Neural cell (in vitro differentiated cells): Measurements from ENCODE around the gene AFF2. TPM values are rescaled to one million over a fixed set of nuclear protein-coding genes. Genes with fewer than 3 reads are reported as not detected.

Experiments used
- H2AFZ ChIP-seq: fragments of 200-600, 300-800 bp; sonication (generic), shearing (Covaris generic); 2 replicates; pipeline ENCODE4 v1.6.0; 2014; ENCODE audit warnings: low read depth, mild to moderate bottlenecking, antibody characterized with exemption, low read length, moderate library complexity
- H3F3A ChIP-seq: fragments of 200-600 bp; shearing (Covaris generic); 2 replicates; pipeline ENCODE4 v1.6.1; 2016; ENCODE audit warnings: mild to moderate bottlenecking, moderate library complexity, mixed read lengths, antibody characterized with exemption, low read length; ENCODE audit not compliant: insufficient read depth, poor library complexity, severe bottlenecking
- H3K27ac ChIP-seq: fragments of 200-600, 300-800 bp; sonication (generic), shearing (Covaris generic); 2 replicates; pipeline ENCODE4 v1.5.1; 2014; ENCODE audit warnings: mild to moderate bottlenecking, low read length, moderate library complexity
- H3K27me3 ChIP-seq: fragments of 300-800, 200-600 bp; sonication (generic), shearing (Covaris generic); 2 replicates; pipeline ENCODE4 v1.6.0; 2014; ENCODE audit warnings: mild to moderate bottlenecking, low read depth, low read length, moderate library complexity; ENCODE audit not compliant: insufficient read depth
- H3K36me3 ChIP-seq: fragments of 300-800, 200-600 bp; sonication (generic), shearing (Covaris generic); 2 replicates; pipeline ENCODE4 v1.5.1; 2014; ENCODE audit warnings: mild to moderate bottlenecking, antibody characterized with exemption, low read length, moderate library complexity; ENCODE audit not compliant: insufficient read depth
- H3K4me2 ChIP-seq: fragments of 300-800, 200-600 bp; sonication (generic), shearing (Covaris generic); 2 replicates; pipeline ENCODE4 v1.6.0; 2014; ENCODE audit warnings: mild to moderate bottlenecking, low read length
- H3K4me3 ChIP-seq: fragments of 300-800, 200-600 bp; sonication (generic), shearing (Covaris generic); 2 replicates; pipeline ENCODE4 v1.5.1; 2014; ENCODE audit warnings: mild to moderate bottlenecking, low read length, moderate library complexity
- H3K79me2 ChIP-seq: fragments of 200-600 bp; shearing (Covaris generic); replicated peaks from 2 replicates; pipeline ENCODE4 v1.6.0; 2014; ENCODE audit warnings: mild to moderate bottlenecking, low read length, moderate library complexity; ENCODE audit not compliant: insufficient read depth
- H3K9ac ChIP-seq: fragments of 300-800, 200-600 bp; sonication (generic), shearing (Covaris generic); 2 replicates; pipeline ENCODE4 v1.6.1; 2016; ENCODE audit warnings: mild to moderate bottlenecking, low read length, mixed read lengths
- H3K9me2 ChIP-seq: fragments of 200-600 bp; shearing (Covaris generic); 2 replicates; pipeline ENCODE4 v1.6.1; 2016; ENCODE audit warnings: mild to moderate bottlenecking, low read length, mixed read lengths; ENCODE audit not compliant: insufficient read depth
- H3K9me3 ChIP-seq: fragments of 200-600, 300-800 bp; sonication (generic), shearing (Covaris generic); 2 replicates; pipeline ENCODE4 v1.6.1; 2016; ENCODE audit warnings: mild to moderate bottlenecking, mixed run types, low read length, moderate library complexity, mixed read lengths
- H4K20me1 ChIP-seq: fragments of 200-600 bp; shearing (Covaris generic); 2 replicates; pipeline ENCODE4 v1.6.1; 2016; ENCODE audit warnings: mild to moderate bottlenecking, mixed run types; ENCODE audit not compliant: insufficient read depth
- EP300 ChIP-seq: fragments of 450-650 bp; conservative IDR thresholded peaks from 2 replicates; pipeline ENCODE4 v1.6.1; 2014; ENCODE audit warnings: antibody characterized with exemption, mild to moderate bottlenecking, moderate library complexity; ENCODE audit not compliant: poor library complexity, severe bottlenecking
- EZH2 ChIP-seq: fragments of 200-600, 300-800 bp; shearing (Covaris generic), sonication (generic); IDR thresholded peaks from 2 replicates; pipeline ENCODE4 v1.6.1; 2014; ENCODE audit warnings: antibody characterized with exemption, low read length, borderline replicate concordance, mild to moderate bottlenecking; ENCODE audit not compliant: insufficient read depth, poor library complexity, severe bottlenecking
- MXI1 ChIP-seq: fragments of 450-650 bp; conservative IDR thresholded peaks from 2 replicates; pipeline ENCODE4 v1.6.1; 2014; ENCODE audit warnings: antibody characterized with exemption, mild to moderate bottlenecking; ENCODE audit not compliant: poor library complexity, severe bottlenecking
- POLR2AphosphoS5 ChIP-seq: IDR thresholded peaks from 2 replicates; pipeline ENCODE4 v1.6.1; 2012
- RAD21 ChIP-seq: fragments of 450-650 bp; conservative IDR thresholded peaks from 2 replicates; pipeline ENCODE4 v1.6.1; 2014; ENCODE audit warnings: antibody characterized with exemption, mild to moderate bottlenecking, moderate library complexity
- SMC3 ChIP-seq: fragments of 450-650 bp; conservative IDR thresholded peaks from 2 replicates; pipeline ENCODE4 v1.6.1; 2014; ENCODE audit warnings: antibody characterized with exemption, mild to moderate bottlenecking, moderate library complexity; ENCODE audit not compliant: poor library complexity
- TAF1 ChIP-seq: IDR thresholded peaks from 2 replicates; pipeline ENCODE4 v1.6.1; 2012; ENCODE audit warnings: low read depth
- polyA plus RNA-seq: library from polyadenylated mRNA; depleted of rRNA; stranded (reverse); fragments of >200 nt; gene quantifications from 2 replicates; pipeline ENCODE4 v1.2.3, GENCODE V29; 2014
- TF ChIP-seq, protein P1 (sequence below): fragments of 450-650 bp; IDR thresholded peaks from 2 replicates; pipeline ENCODE4 v1.5.1; 2014; ENCODE audit warnings: antibody characterized with exemption, mild to moderate bottlenecking, moderate library complexity; ENCODE audit not compliant: poor library complexity, severe bottlenecking
- TF ChIP-seq, protein P2 (sequence below): IDR thresholded peaks from 2 replicates; pipeline ENCODE4 v1.6.1; 2012; ENCODE audit warnings: borderline replicate concordance

The AFF2 gene
- polyA plus RNA-seq, 1 donor from 2014 or later = 10.5 TPM

DNA sequence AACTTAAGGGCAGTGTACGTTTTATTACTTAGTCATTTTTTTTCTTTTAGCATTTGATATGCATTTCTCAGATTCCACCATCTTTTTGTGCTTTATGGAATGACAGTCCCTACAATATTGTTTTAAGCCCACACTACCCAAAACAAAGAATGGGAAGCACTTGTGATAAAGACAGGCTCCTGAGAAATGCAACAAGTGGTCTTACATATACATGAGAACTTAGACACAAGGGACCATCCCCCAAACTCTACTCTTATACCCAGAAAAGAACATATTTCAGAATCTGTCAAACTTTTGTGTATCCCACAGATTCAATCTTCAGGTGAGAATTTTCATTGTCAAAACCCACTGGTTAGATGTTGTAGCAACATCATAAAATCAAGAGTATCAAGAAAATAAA is 491.1 kb downstream of the AFF2 start:
- Histone ChIP-seq H2AFZ (no peak overlapping the region), H3K4me2 (no peak overlapping the region), H4K20me1 (no peaks in the 10 kb centered on the region), H3K79me2 (no peaks in the 10 kb centered on the region), H3F3A (no peaks in the 10 kb centered on the region), H3K9ac (no peak overlapping the region), H3K9me2 (no peaks in the 10 kb centered on the region), H3K4me3 (no peak overlapping the region), H3K36me3 (no peaks in the 10 kb centered on the region), H3K27me3 (no peaks in the 10 kb centered on the region), H3K27ac (no peak overlapping the region), H3K9me3 (no peaks in the 10 kb centered on the region)
- TF ChIP-seq EZH2 (no peak), MXI1 (no peak), TAF1 (no peak), EP300 (no peak), POLR2AphosphoS5 (no peak), RAD21 (no peak), SMC3 (no peak)
- TF ChIP-seq, protein P1, sequence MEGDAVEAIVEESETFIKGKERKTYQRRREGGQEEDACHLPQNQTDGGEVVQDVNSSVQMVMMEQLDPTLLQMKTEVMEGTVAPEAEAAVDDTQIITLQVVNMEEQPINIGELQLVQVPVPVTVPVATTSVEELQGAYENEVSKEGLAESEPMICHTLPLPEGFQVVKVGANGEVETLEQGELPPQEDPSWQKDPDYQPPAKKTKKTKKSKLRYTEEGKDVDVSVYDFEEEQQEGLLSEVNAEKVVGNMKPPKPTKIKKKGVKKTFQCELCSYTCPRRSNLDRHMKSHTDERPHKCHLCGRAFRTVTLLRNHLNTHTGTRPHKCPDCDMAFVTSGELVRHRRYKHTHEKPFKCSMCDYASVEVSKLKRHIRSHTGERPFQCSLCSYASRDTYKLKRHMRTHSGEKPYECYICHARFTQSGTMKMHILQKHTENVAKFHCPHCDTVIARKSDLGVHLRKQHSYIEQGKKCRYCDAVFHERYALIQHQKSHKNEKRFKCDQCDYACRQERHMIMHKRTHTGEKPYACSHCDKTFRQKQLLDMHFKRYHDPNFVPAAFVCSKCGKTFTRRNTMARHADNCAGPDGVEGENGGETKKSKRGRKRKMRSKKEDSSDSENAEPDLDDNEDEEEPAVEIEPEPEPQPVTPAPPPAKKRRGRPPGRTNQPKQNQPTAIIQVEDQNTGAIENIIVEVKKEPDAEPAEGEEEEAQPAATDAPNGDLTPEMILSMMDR = no peak
- TF ChIP-seq, protein P2, sequence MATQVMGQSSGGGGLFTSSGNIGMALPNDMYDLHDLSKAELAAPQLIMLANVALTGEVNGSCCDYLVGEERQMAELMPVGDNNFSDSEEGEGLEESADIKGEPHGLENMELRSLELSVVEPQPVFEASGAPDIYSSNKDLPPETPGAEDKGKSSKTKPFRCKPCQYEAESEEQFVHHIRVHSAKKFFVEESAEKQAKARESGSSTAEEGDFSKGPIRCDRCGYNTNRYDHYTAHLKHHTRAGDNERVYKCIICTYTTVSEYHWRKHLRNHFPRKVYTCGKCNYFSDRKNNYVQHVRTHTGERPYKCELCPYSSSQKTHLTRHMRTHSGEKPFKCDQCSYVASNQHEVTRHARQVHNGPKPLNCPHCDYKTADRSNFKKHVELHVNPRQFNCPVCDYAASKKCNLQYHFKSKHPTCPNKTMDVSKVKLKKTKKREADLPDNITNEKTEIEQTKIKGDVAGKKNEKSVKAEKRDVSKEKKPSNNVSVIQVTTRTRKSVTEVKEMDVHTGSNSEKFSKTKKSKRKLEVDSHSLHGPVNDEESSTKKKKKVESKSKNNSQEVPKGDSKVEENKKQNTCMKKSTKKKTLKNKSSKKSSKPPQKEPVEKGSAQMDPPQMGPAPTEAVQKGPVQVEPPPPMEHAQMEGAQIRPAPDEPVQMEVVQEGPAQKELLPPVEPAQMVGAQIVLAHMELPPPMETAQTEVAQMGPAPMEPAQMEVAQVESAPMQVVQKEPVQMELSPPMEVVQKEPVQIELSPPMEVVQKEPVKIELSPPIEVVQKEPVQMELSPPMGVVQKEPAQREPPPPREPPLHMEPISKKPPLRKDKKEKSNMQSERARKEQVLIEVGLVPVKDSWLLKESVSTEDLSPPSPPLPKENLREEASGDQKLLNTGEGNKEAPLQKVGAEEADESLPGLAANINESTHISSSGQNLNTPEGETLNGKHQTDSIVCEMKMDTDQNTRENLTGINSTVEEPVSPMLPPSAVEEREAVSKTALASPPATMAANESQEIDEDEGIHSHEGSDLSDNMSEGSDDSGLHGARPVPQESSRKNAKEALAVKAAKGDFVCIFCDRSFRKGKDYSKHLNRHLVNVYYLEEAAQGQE = no peak

DNA sequence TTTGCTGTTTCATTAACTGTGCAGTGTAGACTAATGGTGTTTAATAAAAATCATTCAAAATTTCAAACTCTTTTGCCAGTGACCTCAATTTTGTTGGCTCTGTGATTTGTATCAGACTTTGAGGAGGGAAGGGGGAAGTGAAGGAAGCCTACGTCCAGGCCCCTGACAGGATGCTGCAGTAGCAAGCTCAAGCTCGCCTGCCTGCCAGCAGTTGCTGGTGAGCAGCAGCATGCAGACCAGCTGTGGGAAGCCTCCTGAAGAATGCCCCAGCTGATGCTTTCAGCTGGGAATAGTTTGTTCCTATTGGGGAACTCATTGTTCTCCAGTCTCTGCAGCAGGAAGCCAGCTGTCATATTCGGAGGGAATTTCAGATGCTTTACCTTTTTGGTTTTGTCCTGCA is 495.2 kb downstream of the AFF2 start:
- no peak overlapping the region for H3K4me3 ChIP-seq
- no peaks in the 10 kb centered on the region for H3F3A ChIP-seq
- TF ChIP-seq, protein P1 = no peak
- H3K79me2 ChIP-seq = no peaks in the 10 kb centered on the region
- no peaks in the 10 kb centered on the region for H3K27me3 ChIP-seq
- H2AFZ ChIP-seq = no peak overlapping the region
- H4K20me1 ChIP-seq = no peaks in the 10 kb centered on the region
- no peak overlapping the region for H3K4me2 ChIP-seq
- no peaks in the 10 kb centered on the region for H3K9me3 ChIP-seq
- no peak overlapping the region for H3K9ac ChIP-seq
- no peaks in the 10 kb centered on the region for H3K9me2 ChIP-seq
- no peak overlapping the region for H3K27ac ChIP-seq
- no peaks in the 10 kb centered on the region for H3K36me3 ChIP-seq
